Activated CD4-positive, alpha-beta T cell treated with anti-CD3 and anti-CD28 coated beads, Interleukin-2, Interleukin-4, amounts not matched to agents 100 ng/mL and 50 ng/mL, durations not matched to agents 16 hours and 8 hours (primary cell): ENCODE results near the gene CRABP2.

Experiments
- DNase-seq: peaks from one replicate; pipeline ENCODE4 v3.0.0-alpha.2; 2020; ENCODE audit warnings: low spot score

The CRABP2 gene

GRCh38 chr1:156705321-156705917, at the start of gene CRABP2:
TSS of gene CRABP2 (minus strand) at chr1:156705583. CDS start at chr1:156705446, 137 bp downstream.
- DNase-seq, result no peak

DNA sequence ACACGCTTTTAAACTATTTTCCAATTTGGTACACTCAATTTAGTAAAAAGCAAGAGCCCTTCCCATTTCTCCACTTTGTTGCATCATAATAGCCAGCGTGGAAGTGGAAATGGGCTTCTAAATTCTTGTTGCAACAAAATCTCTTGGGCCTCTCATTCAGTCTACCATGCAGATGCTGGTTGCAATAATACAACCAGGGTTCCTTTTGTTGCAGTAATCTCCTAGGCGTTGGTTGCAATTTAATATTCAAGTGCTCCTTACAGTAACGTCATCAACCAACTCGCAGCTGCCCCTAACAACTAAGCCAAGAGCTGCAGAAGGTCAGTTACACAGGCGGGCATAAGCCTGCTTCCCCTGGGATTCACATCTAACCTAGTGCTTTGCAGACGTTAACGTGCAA, 48.8 kb upstream of the CRABP2 start:
- DNase-seq, result no peak

GRCh38 chr1:156752843-156753482, 47.6 kb upstream of the CRABP2 start:
- DNase-seq, result no peak

DNA sequence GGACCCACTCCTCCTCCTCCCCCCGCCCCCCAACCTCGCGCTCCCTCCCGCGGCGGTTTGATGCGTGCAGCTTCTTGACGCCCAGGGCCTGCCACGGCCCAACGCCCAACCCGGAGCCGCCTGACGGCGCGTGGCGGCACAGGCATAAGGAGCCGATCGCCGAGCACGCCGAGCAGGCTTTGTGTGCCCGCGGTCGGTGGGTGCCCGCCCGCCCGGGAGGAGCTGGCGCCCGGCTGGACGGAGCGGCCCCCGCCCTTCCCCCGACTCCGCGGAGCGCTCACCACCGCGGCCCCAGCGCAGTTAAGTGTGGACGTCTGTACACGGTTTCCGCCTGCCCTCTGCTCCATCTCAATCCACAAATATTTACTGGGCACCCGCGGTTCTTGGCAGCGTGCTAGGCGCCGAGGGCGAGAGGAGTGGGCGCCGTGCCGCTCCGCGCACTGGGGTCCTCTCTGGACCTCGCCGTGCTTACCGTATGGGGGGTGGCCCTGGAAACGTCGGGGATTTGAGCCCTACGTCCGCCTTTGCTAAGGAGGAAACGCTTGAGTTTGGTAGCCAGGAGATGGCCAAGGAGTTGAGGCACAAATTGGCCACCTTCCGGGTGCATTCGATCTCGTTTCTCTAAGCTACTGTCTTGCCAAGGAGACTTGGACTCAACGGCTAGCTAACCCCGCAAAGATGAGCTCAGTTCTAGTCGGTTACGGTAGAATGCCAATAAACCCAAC, 46.5 kb upstream of the CRABP2 start:
- peak; percentile 99 for DNase-seq

GRCh38 chr1:156751451-156751756, 46.0 kb upstream of the CRABP2 start, which contains the start of gene HDGF:
TSS of gene HDGF (minus strand) at chr1:156751675. CDS start at chr1:156751429, 246 bp downstream.
- no peak for DNase-seq

GRCh38 chr1:156750711-156751450, 45.5 kb upstream of the CRABP2 start:
- DNase-seq, result no peak

- DNase-seq, result peak; percentile 37
These were observed 44.8 kb upstream of the CRABP2 start for GRCh38 chr1:156750191-156750672.

GRCh38 chr1:156749419-156750118, 44.2 kb upstream of the CRABP2 start:
- DNase-seq, result no peak

DNA sequence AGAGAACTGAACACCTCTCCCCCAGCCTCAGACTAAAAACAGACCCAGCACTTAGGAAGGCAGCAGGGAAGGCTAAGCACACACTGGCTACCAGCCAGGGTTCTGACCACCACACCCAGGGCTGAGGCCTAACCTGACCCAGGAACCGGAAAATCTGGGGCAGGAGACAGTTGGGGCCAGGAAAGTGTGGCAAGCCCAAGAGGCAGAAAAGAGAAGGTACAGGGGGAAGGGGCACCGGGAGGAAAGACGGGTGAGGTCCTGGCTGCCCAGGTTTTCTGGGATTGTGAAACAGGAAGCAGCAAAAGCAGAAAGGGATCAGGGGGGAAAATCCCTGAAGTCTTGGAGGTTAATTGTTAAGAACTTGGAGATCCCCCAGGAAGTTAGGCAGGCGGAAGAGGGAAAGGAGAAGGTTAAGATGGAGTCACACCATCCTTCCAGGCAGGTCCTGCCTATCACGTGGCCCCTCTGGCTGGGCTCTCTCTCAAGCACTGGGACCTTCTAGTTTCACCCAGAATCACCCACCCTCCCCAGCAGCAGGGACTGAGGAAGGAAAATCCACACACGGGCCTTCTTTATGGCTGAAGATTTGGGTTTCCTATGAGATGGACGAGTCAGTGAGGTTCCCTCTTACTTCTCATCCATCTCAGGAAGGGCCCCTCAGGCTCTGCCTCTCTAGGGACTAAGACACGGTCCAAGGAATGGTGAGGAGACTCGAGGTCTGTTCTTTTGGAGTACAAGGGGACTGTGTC, 43.5 kb upstream of the CRABP2 start:
- DNase-seq, result peak; percentile 39

DNA sequence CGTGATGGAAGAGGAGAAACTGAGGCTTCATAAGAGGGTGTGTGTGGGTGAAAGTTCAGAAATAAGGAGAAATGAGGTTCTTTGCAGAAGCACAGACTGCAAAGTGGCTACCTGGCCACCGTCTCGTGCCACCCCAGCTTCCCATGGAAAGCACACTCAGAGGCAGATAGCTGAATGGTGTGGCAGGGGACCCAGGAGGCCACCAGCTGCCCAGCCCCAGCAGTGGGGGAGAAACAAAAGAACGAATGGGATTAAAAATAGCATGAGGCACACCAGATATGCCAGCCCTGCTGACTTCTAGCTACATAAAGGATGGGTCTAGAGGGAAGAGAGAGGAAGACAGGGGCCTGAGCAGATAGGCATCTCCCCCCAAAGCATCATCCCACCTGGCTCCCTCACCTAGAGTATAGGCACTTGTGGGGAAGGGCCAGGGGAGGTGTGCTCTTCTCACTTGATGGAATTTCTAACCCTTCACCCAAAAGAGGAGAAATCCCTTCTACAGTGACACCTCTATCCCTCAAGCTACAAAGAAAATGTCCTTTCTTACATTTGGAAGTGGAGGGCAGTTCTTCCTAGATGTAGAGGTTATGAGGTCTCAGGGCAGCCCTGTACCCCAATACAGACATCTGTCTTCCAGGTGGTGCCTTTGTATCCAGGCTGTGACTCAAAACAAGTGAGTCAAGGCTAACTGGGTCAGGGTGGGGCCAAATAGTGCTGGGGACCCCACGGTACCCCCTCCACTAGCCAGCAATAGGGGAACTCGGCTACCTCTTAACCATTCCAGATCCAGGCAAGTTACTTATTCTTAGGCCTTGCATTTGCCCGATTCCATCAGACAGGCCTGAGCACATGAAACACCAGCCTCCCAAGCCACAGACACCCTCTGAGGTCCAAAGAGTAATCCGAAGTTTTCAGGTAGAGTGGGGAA, 42.6 kb upstream of the CRABP2 start:
- no peak for DNase-seq

DNA sequence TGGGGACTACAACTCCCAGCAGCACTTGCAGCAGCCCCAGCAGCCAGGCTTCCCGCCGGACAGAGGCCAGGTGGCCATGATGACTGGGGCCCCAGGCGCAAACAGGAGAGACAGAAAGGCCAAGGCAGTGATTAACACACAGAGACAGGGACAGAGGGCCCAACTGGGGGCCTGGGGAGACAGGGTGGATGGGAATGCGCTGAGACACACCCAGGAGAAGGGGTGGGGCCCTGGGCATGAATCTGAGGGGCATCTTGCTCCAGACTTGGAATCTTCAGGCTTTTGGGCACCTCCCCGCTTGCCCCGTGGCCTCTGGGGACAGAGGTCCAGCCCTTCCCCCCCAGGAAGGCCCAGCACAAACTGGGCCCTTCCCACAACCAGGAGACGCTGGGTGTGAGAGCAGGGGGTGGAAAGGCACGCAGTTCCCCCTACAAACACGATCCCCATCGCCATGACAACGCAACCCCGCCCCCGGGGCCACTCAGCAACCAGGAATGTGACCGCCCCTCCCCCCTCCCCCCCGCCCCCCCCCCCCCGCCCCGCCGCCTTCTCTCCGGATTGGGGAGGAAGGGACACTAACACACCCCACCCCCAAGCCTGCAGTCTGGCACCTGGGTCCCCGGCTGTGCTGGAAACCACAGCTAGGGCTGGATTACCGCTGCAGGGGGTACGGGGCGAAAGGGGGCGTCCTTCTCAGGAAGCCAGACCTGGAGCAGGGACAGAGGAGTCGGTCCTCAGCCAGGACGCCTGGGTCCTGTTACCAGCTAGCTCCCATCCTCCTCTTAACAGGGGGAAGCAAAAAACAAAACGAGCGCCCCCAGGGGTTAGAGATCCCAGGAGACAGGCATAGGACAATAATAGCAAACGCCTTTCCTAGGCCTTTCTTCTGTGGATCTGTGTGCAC, 41.6 kb upstream of the CRABP2 start:
- peak; percentile 53 for DNase-seq

DNA sequence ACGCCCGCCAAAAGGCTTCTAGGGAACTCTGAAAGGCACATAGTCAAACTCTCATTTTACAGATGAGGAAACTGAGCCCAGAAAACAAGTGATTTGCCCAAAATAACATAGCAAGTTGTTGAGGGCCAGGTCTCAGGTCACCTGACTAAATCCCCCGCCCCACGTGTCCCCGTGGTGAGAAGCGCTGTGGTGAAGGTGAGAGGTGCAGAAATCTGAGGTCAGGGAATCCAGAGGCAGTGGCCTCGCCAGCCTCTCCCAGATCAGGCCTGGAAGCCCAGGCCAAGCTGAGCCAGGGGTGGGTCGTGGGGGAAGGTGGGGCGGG, 41.0 kb upstream of the CRABP2 start:
- DNase-seq, result no peak

DNA sequence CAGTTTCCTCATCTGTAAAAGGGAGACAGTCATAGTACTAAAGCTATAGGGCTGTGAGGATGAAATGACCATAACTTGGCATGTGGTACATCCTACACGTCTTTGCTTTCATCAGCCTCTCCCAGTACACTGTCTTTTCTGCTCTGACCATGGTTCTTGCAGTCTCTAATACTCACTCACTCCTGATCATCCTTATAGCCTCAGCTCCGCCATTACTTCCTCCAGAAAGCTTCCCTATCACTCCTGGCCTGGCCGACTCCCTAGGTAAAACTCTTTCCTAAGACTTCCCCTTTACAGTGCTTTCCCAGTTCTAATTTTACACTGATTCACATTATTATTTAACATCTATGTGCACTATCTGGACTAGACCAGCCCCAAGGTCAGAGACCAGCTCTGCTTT, 40.5 kb upstream of the CRABP2 start:
- no peak for DNase-seq

- DNase-seq, result no peak
These were observed 39.5 kb upstream of the CRABP2 start for GRCh38 chr1:156744786-156745419.

- DNase-seq, result no peak
These were observed 39.0 kb upstream of the CRABP2 start for GRCh38 chr1:156744344-156744743.

DNA sequence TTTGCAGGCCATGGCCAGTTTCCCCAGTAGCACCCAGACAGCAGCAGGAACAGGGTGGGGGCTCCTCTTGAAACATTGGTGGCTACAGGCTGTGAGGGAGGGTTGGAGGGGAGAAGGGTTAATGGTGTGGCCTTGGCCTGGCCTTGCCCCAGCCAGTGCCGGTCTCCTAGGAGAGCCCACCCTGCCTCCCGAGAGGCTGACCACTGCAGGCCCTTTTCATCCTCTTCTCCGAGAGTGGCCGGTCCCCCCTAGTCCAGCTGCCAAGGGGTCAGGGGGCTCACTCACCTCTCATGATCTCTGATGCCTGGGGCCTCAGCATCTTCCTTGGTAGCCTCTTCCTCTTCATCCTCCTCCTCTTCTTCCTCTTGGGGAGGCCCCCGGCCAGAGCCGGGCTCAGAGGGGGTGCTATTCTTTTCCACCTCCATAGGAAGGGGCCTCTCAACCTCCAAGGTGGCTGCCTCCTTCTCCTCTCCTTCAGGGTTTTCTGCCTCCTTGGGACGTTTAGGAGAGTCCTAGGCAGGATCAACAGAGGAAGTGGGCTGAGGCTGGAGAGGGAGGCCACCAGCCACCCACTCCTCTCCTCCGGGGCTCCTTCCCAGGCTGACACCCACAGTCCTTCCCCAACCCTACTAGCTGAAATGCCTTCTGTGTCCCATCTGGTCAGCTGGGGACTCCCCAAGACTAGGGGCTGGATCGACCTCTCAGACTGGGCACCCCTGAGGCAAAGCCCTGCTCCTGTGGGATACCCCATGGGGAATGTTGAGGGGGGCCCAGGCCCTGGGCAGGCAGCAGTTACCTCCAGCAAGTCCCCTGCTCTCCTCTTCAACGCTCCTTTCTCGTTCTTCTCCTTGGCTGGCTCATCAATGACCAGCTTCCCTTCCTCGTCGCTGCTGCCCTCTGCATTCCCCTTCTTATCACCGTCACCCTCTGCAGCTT, 38.3 kb upstream of the CRABP2 start:
- no peak for DNase-seq

DNA sequence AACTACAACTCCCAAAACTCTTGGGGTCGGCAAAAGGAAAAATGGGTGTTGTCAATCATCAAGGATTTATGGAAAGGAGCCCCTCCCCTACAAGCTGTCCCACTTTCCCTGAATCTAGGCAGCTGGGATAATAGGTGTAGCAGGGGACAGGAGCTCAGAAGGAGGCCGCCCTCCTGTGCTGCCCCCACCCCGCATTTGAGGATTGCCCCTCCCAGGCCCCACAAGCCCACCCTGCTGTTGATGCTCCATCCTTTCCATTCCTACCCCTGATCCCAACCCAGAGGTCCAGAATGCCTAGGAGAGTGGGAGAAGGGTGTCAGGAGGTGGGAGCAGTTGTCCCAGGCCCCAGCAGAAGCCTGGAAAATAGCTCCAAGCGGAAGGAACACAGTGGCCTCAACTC, 37.4 kb upstream of the CRABP2 start:
- no peak for DNase-seq

DNA sequence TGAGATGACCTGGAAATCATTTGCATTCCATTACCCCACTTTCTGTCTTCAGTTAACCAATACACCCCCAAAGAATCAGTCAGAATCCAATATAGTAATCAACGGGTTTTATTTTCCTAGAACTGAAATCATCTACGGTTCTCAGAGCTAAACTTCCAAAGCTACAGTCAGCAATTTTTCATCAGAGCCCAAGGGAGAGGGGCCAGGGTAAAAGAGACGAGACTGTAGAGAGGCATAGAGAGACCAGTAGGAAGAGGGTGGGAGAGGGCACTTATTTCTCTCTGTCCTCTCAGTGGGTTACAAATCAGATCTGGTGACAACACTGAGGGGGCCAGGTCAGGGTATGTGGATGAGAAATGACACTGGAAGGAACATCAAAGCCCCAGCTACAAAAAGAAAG, 36.6 kb upstream of the CRABP2 start:
- DNase-seq, result no peak
